ENCODE data around the gene MMP13.

MMP13 gene

GRCh38 chr11:102935514-102935913 is 20.0 kb downstream of the MMP13 start:
- H3K27ac ChIP-seq (ENCODE audit: low read depth, low read length, severe bottlenecking), result no peak overlapping the region
- no peaks in the 10 kb centered on the region for H3K4me1 ChIP-seq (ENCODE audit: control insufficient read depth, insufficient read depth, low read length, poor library complexity, severe bottlenecking)
- 80 to 96% methylated on average over 2 to 3 of the region's 3 CpGs for WGBS, 2 experiments (ENCODE audit: insufficient coverage in 2 of 2)
- H3K36me3 ChIP-seq (ENCODE audit: control insufficient read depth, insufficient read depth, low read length), result no peaks in the 10 kb centered on the region
- H3K4me3 ChIP-seq (ENCODE audit: extremely low read depth, insufficient read depth, low read length, poor library complexity, severe bottlenecking), result no peak overlapping the region
- no peaks in the 10 kb centered on the region for H3K9me3 ChIP-seq (ENCODE audit: control insufficient read depth, low read length)

DNA sequence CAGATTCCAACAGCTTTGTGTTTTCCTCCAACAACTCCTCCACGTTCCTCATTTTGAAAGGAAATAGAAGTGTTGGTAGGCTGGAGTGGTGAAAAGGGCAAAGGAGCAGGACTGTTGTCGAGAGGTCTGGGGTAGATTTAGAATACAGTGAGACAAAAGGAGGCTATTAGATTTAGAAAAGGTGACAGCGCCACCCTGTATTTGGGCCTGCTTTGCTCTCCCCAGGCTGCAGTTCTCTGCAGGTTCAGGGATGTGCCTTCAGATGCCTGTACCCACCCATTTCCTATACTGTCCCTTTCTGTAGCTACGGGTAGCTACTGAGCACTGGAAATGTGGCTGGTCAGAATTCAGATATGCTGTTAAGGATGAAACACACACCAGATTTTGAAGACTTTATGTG is 20.8 kb downstream of the MMP13 start:
- Histone ChIP-seq H3K4me1 (ENCODE audit: control insufficient read depth, insufficient read depth, low read length, poor library complexity, severe bottlenecking) (no peaks in the 10 kb centered on the region), H3K4me3 (ENCODE audit: extremely low read depth, insufficient read depth, low read length, poor library complexity, severe bottlenecking) (no peak overlapping the region), H3K36me3 (ENCODE audit: control insufficient read depth, insufficient read depth, low read length) (no peaks in the 10 kb centered on the region), H3K27ac (ENCODE audit: low read depth, low read length, severe bottlenecking) (no peak overlapping the region), H3K9me3 (ENCODE audit: control insufficient read depth, low read length) (no peaks in the 10 kb centered on the region)
- WGBS, 2 experiments (ENCODE audit: insufficient coverage in 2 of 2), result 50 to 67% methylated on average over 2 to 3 of the region's 4 CpGs

- no CpG with 5 or more reads among the region's 3 CpGs for WGBS, 2 experiments (ENCODE audit: insufficient coverage in 2 of 2)
Measured at GRCh38 chr11:102933627-102934026, 21.9 kb downstream of the MMP13 start.

DNA sequence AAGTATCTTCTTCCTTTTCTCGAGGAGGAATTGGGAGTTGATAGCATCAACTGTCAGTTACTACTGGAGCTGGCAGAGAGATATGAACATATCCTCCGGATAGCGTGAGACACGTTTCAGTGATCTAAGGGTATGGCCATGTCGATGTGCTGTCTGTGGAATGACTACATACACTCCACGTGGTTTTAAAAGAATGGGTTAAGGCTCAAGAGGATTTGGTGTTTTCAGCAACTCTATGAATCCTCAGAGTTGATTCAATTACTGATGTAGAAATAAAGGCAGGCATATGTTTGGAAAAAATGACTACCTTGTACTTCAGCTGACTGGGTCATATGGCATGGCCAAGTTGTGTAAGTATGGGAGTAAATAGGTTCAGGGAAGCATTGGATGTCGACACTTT is 22.9 kb downstream of the MMP13 start:
- WGBS, 2 experiments (ENCODE audit: insufficient coverage in 2 of 2), result 85 to 98% methylated on average over 5 to 6 of the region's 7 CpGs

More at GRCh38 chr11:102933627-102934026, 21.9 kb downstream of the MMP13 start:
- Histone ChIP-seq H3K27ac (ENCODE audit: low read depth, low read length, severe bottlenecking) (no peak overlapping the region), H3K4me1 (ENCODE audit: control insufficient read depth, insufficient read depth, low read length, poor library complexity, severe bottlenecking) (no peaks in the 10 kb centered on the region), H3K4me3 (ENCODE audit: extremely low read depth, insufficient read depth, low read length, poor library complexity, severe bottlenecking) (no peak overlapping the region), H3K9me3 (ENCODE audit: control insufficient read depth, low read length) (no peaks in the 10 kb centered on the region), H3K36me3 (ENCODE audit: control insufficient read depth, insufficient read depth, low read length) (no peaks in the 10 kb centered on the region)

DNA sequence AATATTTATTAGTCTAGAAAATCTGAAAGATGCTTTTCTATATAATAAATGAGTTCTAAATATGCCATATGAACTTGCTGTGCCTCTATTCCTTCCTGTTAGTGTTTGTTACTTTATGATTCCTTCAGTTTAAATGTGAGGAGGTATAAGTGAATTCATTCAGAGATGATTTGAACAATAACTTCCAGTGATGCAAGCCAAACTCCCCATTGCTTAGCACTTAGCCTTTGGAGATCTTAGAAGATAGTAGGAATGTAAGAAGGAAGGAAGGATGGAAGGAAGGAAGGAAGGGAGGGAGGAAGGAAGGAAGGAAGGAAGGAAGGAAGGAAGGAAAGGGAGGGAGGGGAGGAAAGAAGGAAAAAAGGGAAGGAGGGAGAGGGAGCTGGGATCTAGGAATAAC is 25.1 kb downstream of the MMP13 start:
- Histone ChIP-seq H3K36me3 (ENCODE audit: control insufficient read depth, insufficient read depth, low read length) (no peaks in the 10 kb centered on the region), H3K4me3 (ENCODE audit: extremely low read depth, insufficient read depth, low read length, poor library complexity, severe bottlenecking) (no peak overlapping the region), H3K27ac (ENCODE audit: low read depth, low read length, severe bottlenecking) (no peak overlapping the region), H3K9me3 (ENCODE audit: control insufficient read depth, low read length) (no peaks in the 10 kb centered on the region), H3K4me1 (ENCODE audit: control insufficient read depth, insufficient read depth, low read length, poor library complexity, severe bottlenecking) (no peaks in the 10 kb centered on the region)

More for the DNA sequence above, 22.9 kb downstream of the MMP13 start:
- Histone ChIP-seq H3K27ac (ENCODE audit: low read depth, low read length, severe bottlenecking) (no peak overlapping the region), H3K36me3 (ENCODE audit: control insufficient read depth, insufficient read depth, low read length) (no peaks in the 10 kb centered on the region), H3K4me1 (ENCODE audit: control insufficient read depth, insufficient read depth, low read length, poor library complexity, severe bottlenecking) (no peaks in the 10 kb centered on the region), H3K4me3 (ENCODE audit: extremely low read depth, insufficient read depth, low read length, poor library complexity, severe bottlenecking) (no peak overlapping the region), H3K9me3 (ENCODE audit: control insufficient read depth, low read length) (no peaks in the 10 kb centered on the region)

- H3K27ac ChIP-seq (ENCODE audit: low read depth, low read length, severe bottlenecking), result no peak overlapping the region
- no peaks in the 10 kb centered on the region for H3K4me1 ChIP-seq (ENCODE audit: control insufficient read depth, insufficient read depth, low read length, poor library complexity, severe bottlenecking)
- H3K4me3 ChIP-seq (ENCODE audit: extremely low read depth, insufficient read depth, low read length, poor library complexity, severe bottlenecking), result no peak overlapping the region
- no peaks in the 10 kb centered on the region for H3K9me3 ChIP-seq (ENCODE audit: control insufficient read depth, low read length)
- no peaks in the 10 kb centered on the region for H3K36me3 ChIP-seq (ENCODE audit: control insufficient read depth, insufficient read depth, low read length)
- WGBS, 2 experiments (ENCODE audit: insufficient coverage in 2 of 2), result no CpG with 5 or more reads among the region's 1 CpG
Measured at GRCh38 chr11:102929972-102930371, 25.6 kb downstream of the MMP13 start.

DNA sequence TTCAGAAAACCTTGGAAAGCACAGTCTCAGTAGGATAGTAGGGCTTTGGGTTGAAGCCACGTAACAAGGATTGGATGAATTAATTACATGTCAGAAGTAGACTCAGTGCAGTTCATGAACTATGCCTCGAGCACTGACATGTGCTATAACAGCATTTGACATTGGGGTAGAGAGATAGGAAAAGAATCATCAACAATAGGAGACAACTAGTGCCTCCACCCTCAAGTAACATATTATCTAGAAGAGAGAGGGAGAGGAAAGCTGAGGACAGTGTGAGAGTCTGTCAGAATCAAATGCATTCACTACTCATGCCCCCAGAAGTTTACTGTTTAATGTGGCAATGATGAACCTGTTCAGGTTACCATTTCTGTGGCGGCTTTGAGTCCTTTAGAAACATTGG is 26.4 kb downstream of the MMP13 start:
- H3K4me3 ChIP-seq (ENCODE audit: extremely low read depth, insufficient read depth, low read length, poor library complexity, severe bottlenecking), result no peak overlapping the region
- 91 to 100% methylated on average over 2 to 3 of the region's 3 CpGs for WGBS, 2 experiments (ENCODE audit: insufficient coverage in 2 of 2)
- H3K9me3 ChIP-seq (ENCODE audit: control insufficient read depth, low read length), result no peaks in the 10 kb centered on the region
- H3K36me3 ChIP-seq (ENCODE audit: control insufficient read depth, insufficient read depth, low read length), result no peaks in the 10 kb centered on the region
- H3K27ac ChIP-seq (ENCODE audit: low read depth, low read length, severe bottlenecking), result no peak overlapping the region
- H3K4me1 ChIP-seq (ENCODE audit: control insufficient read depth, insufficient read depth, low read length, poor library complexity, severe bottlenecking), result no peaks in the 10 kb centered on the region

GRCh38 chr11:102928247-102928646 is 27.3 kb downstream of the MMP13 start:
- WGBS, 2 experiments (ENCODE audit: insufficient coverage in 2 of 2), result 75 to 85% methylated on average over 2 to 3 of the region's 4 CpGs
- Histone ChIP-seq H3K36me3 (ENCODE audit: control insufficient read depth, insufficient read depth, low read length) (no peaks in the 10 kb centered on the region), H3K9me3 (ENCODE audit: control insufficient read depth, low read length) (no peaks in the 10 kb centered on the region), H3K4me3 (ENCODE audit: extremely low read depth, insufficient read depth, low read length, poor library complexity, severe bottlenecking) (no peak overlapping the region), H3K27ac (ENCODE audit: low read depth, low read length, severe bottlenecking) (no peak overlapping the region), H3K4me1 (ENCODE audit: control insufficient read depth, insufficient read depth, low read length, poor library complexity, severe bottlenecking) (no peaks in the 10 kb centered on the region)

GRCh38 chr11:102927624-102927990 is 27.9 kb downstream of the MMP13 start:
- Histone ChIP-seq H3K4me3 (ENCODE audit: extremely low read depth, insufficient read depth, low read length, poor library complexity, severe bottlenecking) (no peak overlapping the region), H3K36me3 (ENCODE audit: control insufficient read depth, insufficient read depth, low read length) (no peaks in the 10 kb centered on the region), H3K9me3 (ENCODE audit: control insufficient read depth, low read length) (no peaks in the 10 kb centered on the region), H3K27ac (ENCODE audit: low read depth, low read length, severe bottlenecking) (no peak overlapping the region), H3K4me1 (ENCODE audit: control insufficient read depth, insufficient read depth, low read length, poor library complexity, severe bottlenecking) (no peaks in the 10 kb centered on the region)

GRCh38 chr11:102926961-102927623 is 28.4 kb downstream of the MMP13 start:
- no peak overlapping the region for H3K4me3 ChIP-seq (ENCODE audit: extremely low read depth, insufficient read depth, low read length, poor library complexity, severe bottlenecking)
- H3K27ac ChIP-seq (ENCODE audit: low read depth, low read length, severe bottlenecking), result no peak overlapping the region
- no peaks in the 10 kb centered on the region for H3K4me1 ChIP-seq (ENCODE audit: control insufficient read depth, insufficient read depth, low read length, poor library complexity, severe bottlenecking)
- 76 to 85% methylated on average over 6 of the region's 6 CpGs for WGBS, 2 experiments (ENCODE audit: insufficient coverage in 2 of 2)
- H3K9me3 ChIP-seq (ENCODE audit: control insufficient read depth, low read length), result no peaks in the 10 kb centered on the region
- H3K36me3 ChIP-seq (ENCODE audit: control insufficient read depth, insufficient read depth, low read length), result no peaks in the 10 kb centered on the region

GRCh38 chr11:102926517-102926916 is 29.0 kb downstream of the MMP13 start:
- no peaks in the 10 kb centered on the region for H3K36me3 ChIP-seq (ENCODE audit: control insufficient read depth, insufficient read depth, low read length)
- no peak overlapping the region for H3K27ac ChIP-seq (ENCODE audit: low read depth, low read length, severe bottlenecking)
- no peaks in the 10 kb centered on the region for H3K4me1 ChIP-seq (ENCODE audit: control insufficient read depth, insufficient read depth, low read length, poor library complexity, severe bottlenecking)
- no peak overlapping the region for H3K4me3 ChIP-seq (ENCODE audit: extremely low read depth, insufficient read depth, low read length, poor library complexity, severe bottlenecking)
- no peaks in the 10 kb centered on the region for H3K9me3 ChIP-seq (ENCODE audit: control insufficient read depth, low read length)
